H1 (cell line): ENCODE data around the gene KBTBD12. TPM values are rescaled to one million over a fixed set of nuclear protein-coding genes. Genes with fewer than 3 reads are reported as not detected.

ENCODE experiments used
- CTCF ChIA-PET: fragments of 300-600 bp; sonication (Branson Sonifier 250); formaldehyde crosslinking; loops from one replicate; lab custom pipeline; 2021; ENCODE audit not compliant: partially characterized antibody; lab: Charles Lee
- POLR2A ChIA-PET: fragments of 300-600 bp; sonication (Branson Sonifier 250); formaldehyde crosslinking; loops from one replicate; lab custom pipeline; 2021; ENCODE audit warnings: inconsistent platforms; ENCODE audit not compliant: partially characterized antibody; lab: Charles Lee
- DNase-seq, 2 experiments: peaks; one replicate each; pipeline versions ENCODE4 v3.0.0 to v3.0.0-alpha.2; 2010 to 2022; ENCODE audit warnings: low spot score in 2 of 2, low read depth in 1 of 2, mixed read lengths in 1 of 2
- FAIRE-seq: peaks from 2 replicates; lab custom pipeline; 2011; peaks lifted over from hg19 to GRCh38; lab: Jason Lieb, UNC
- H2AFZ ChIP-seq: 2 replicates; pipeline ENCODE4 v1.8.1; 2012; ENCODE audit warnings: low read length, inconsistent platforms
- H2AK5ac ChIP-seq: 2 replicates; pipeline ENCODE4 v1.6.1; 2013; ENCODE audit warnings: low read depth, low read length
- H2BK120ac ChIP-seq: replicated peaks from 2 replicates; pipeline ENCODE3; 2013; ENCODE audit warnings: low read depth, low read length, inconsistent platforms
- H2BK12ac ChIP-seq: 2 replicates; pipeline ENCODE4 v1.6.1; 2013; ENCODE audit warnings: low read depth, low read length
- H2BK15ac ChIP-seq: 2 replicates; pipeline ENCODE4 v1.6.1; 2013; ENCODE audit warnings: low read length
- H2BK20ac ChIP-seq: 2 replicates; pipeline ENCODE4 v1.6.1; 2013; ENCODE audit warnings: low read length
- H2BK5ac ChIP-seq: 2 replicates; pipeline ENCODE4 v1.6.1; 2013; ENCODE audit warnings: low read depth, low read length
- H3K14ac ChIP-seq: 2 replicates; pipeline ENCODE4 v1.6.1; 2013; ENCODE audit warnings: inconsistent platforms; ENCODE audit not compliant: insufficient read length
- H3K18ac ChIP-seq: 2 replicates; pipeline ENCODE4 v1.6.1; 2013; ENCODE audit warnings: low read length; ENCODE audit errors: extremely low read depth
- H3K23ac ChIP-seq: 2 replicates; pipeline ENCODE4 v1.6.1; 2013; ENCODE audit warnings: inconsistent platforms; ENCODE audit not compliant: insufficient read length
- H3K23me2 ChIP-seq: 2 replicates; pipeline ENCODE4 v1.6.1; 2013; ENCODE audit warnings: low read depth, low read length
- H3K27ac ChIP-seq: 2 replicates; pipeline ENCODE4 v1.6.1; 2011; ENCODE audit warnings: low read depth, low read length, inconsistent platforms
- H3K27me3 ChIP-seq, 4 experiments: replicated peaks in 1 of 4; 1 replicate in 1 of 4; 2 replicates in 3 of 4; pipeline versions ENCODE4 v1.6.1 to v1.8.1; 2011 to 2013; ENCODE audit warnings: low read length in 3 of 4, mild to moderate bottlenecking in 3 of 4, inconsistent platforms in 2 of 4, mixed read lengths in 2 of 4, moderate library complexity in 1 of 4; ENCODE audit not compliant: control insufficient read depth in 3 of 4, insufficient read depth in 3 of 4; ENCODE audit errors: extremely low read depth in 1 of 4
- H3K36me3 ChIP-seq, 4 experiments: 2 replicates each; pipeline versions ENCODE4 v1.6.1 to v1.8.1; 2011 to 2013; ENCODE audit warnings: mild to moderate bottlenecking in 4 of 4, low read length in 3 of 4, moderate library complexity in 2 of 4, control low read depth in 1 of 4, inconsistent platforms in 1 of 4; ENCODE audit not compliant: insufficient read depth in 4 of 4, control insufficient read depth in 2 of 4
- H3K4ac ChIP-seq: replicated peaks from 2 replicates; pipeline ENCODE3; 2013; ENCODE audit warnings: low read length, low read depth, mixed read lengths, inconsistent platforms; ENCODE audit not compliant: insufficient read length
- H3K4me1 ChIP-seq, 4 experiments: replicated peaks in 1 of 4; 1 replicate in 1 of 4; 2 replicates in 3 of 4; pipeline versions ENCODE4 v1.6.1 to v1.8.1; 2011 to 2013; ENCODE audit warnings: low read length in 3 of 4, inconsistent platforms in 2 of 4, mixed read lengths in 1 of 4; ENCODE audit not compliant: insufficient read depth in 4 of 4, control insufficient read depth in 3 of 4
- H3K4me2 ChIP-seq, 2 experiments: 2 replicates each; pipeline versions ENCODE4 v1.6.1 to v1.8.1; 2011 to 2013; ENCODE audit warnings: low read depth in 2 of 2, low read length in 2 of 2, control low read depth in 1 of 2, inconsistent platforms in 1 of 2, mild to moderate bottlenecking in 1 of 2; ENCODE audit not compliant: insufficient read depth in 1 of 2
- H3K4me3 ChIP-seq, 4 experiments: fragments of 200-600, 300-600 bp in 1 of 4; sonication (generic), shearing (Covaris generic), sonication (Bioruptor Twin) in 1 of 4; 2 replicates each; pipeline versions ENCODE4 v1.5.1 to v1.8.1; 2011 to 2016; ENCODE audit warnings: low read length in 4 of 4, low read depth in 3 of 4, control low read depth in 2 of 4, inconsistent platforms in 2 of 4, mild to moderate bottlenecking in 2 of 4, mixed read lengths in 1 of 4, moderate library complexity in 1 of 4; ENCODE audit not compliant: insufficient read depth in 2 of 4; ENCODE audit errors: extremely low read depth in 1 of 4
- H3K56ac ChIP-seq: replicated peaks from 2 replicates; pipeline ENCODE3; 2013; ENCODE audit warnings: low read depth, mild to moderate bottlenecking, mixed read lengths, low read length, inconsistent platforms; ENCODE audit not compliant: insufficient read length
- H3K79me1 ChIP-seq: 2 replicates; pipeline ENCODE4 v1.6.1; 2013; ENCODE audit warnings: low read depth, low read length, control low read depth
- H3K79me2 ChIP-seq, 2 experiments: 2 replicates each; pipeline versions ENCODE4 v1.6.1 to v1.8.1; 2012 to 2013; ENCODE audit warnings: low read length in 2 of 2, mild to moderate bottlenecking in 2 of 2, inconsistent platforms in 1 of 2; ENCODE audit not compliant: insufficient read depth in 2 of 2, control insufficient read depth in 1 of 2
- H3K9ac ChIP-seq, 4 experiments: replicated peaks in 1 of 4; 1 replicate in 1 of 4; 2 replicates in 3 of 4; pipeline versions ENCODE4 v1.6.1 to v1.8.1; 2011 to 2013; ENCODE audit warnings: low read depth in 3 of 4, low read length in 3 of 4, control low read depth in 2 of 4, mild to moderate bottlenecking in 2 of 4, moderate library complexity in 2 of 4, inconsistent platforms in 1 of 4; ENCODE audit errors: extremely low read depth in 1 of 4
- H3K9me3 ChIP-seq, 2 experiments: 2 replicates each; pipeline versions ENCODE4 v1.6.1 to v1.8.1; 2012 to 2013; ENCODE audit warnings: mild to moderate bottlenecking in 2 of 2, moderate library complexity in 2 of 2, control low read depth in 1 of 2, inconsistent platforms in 1 of 2, low read depth in 1 of 2, low read length in 1 of 2, mixed read lengths in 1 of 2; ENCODE audit not compliant: insufficient read depth in 2 of 2
- H4K20me1 ChIP-seq, 2 experiments: replicated peaks in 1 of 2; 2 replicates each; pipeline versions ENCODE3 to v1.8.1; 2011 to 2013; ENCODE audit warnings: inconsistent platforms in 2 of 2, low read length in 2 of 2, mild to moderate bottlenecking in 1 of 2; ENCODE audit not compliant: insufficient read depth in 2 of 2, control insufficient read depth in 1 of 2
- H4K5ac ChIP-seq: 2 replicates; pipeline ENCODE4 v1.6.1; 2013; ENCODE audit warnings: low read length, low read depth, mixed read lengths, inconsistent platforms; ENCODE audit not compliant: insufficient read length
- H4K8ac ChIP-seq: 2 replicates; pipeline ENCODE4 v1.8.0; 2013; ENCODE audit warnings: mild to moderate bottlenecking, moderate library complexity, low read length, inconsistent platforms; ENCODE audit not compliant: insufficient read depth; ENCODE audit errors: extremely low read depth
- H4K91ac ChIP-seq: replicated peaks from 2 replicates; pipeline ENCODE3; 2013; ENCODE audit warnings: low read length, mixed read lengths, inconsistent platforms; ENCODE audit not compliant: insufficient read length
- GABPA ChIP-seq: IDR thresholded peaks from 2 replicates; pipeline ENCODE4 v1.6.1; 2011; ENCODE audit warnings: mild to moderate bottlenecking, low read length, moderate library complexity, borderline replicate concordance; ENCODE audit not compliant: insufficient read depth
- WGBS, 2 experiments: shearing (Covaris generic) in 1 of 2; methylation state at CpG; one replicate each; pipeline versions ENCODE4 v1.1.6 to v1.1.7; 2013 to 2015; ENCODE audit warnings: low lambda C conversion rate in 2 of 2, mixed read lengths in 2 of 2, inconsistent platforms in 1 of 2, low coverage in 1 of 2, missing lambda C conversion rate in 1 of 2; ENCODE audit not compliant: insufficient replicate concordance in 2 of 2, insufficient coverage in 1 of 2, insufficient read length in 1 of 2; ENCODE audit errors: extremely low coverage in 1 of 2, missing lambda C conversion rate in 1 of 2; 5-methylcytosine and 5-hydroxymethylcytosine counted together
- polyA plus RNA-seq, 7 experiments: library from polyadenylated mRNA; depleted of rRNA in 3 of 7; stranded (reverse) in 5 of 7; unstranded in 2 of 7; fragments of >200 nt in 5 of 7; fragments of 200-250 nt in 2 of 7; gene quantifications; 1 replicate in 5 of 7; 2 replicates in 1 of 7; 4 replicates in 1 of 7; pipeline versions ENCODE4 v1.2.1 to v1.2.3, GENCODE V29; 2011 to 2013; ENCODE audit warnings: missing spikeins in 2 of 7, mixed read lengths in 2 of 7
- total RNA-seq: library from RNA; stranded (reverse); fragmentation: NEBNext Ultra II Directional; extraction: Animal tissue kit (Norgen Biotek cat#: 25700); gene quantifications from 2 replicates; pipeline ENCODE4 v1.2.1, GENCODE V29; 2021

Gene KBTBD12
- total and polyA plus RNA-seq, 2 of the 8 experiments (the other 6 are each of a cell fraction or from before 2014, with no cell fraction given) = 0.33 to 0.63 TPM

- no peaks in the 10 kb centered on the region for H3K23me2 ChIP-seq
- CTCF ChIA-PET = interaction anchor here (0.7 to 1.5 kb wide), 2 partner anchors 23 to 218 kb away, joined by 3 read pairs; no protein-coding TSS in a partner anchor
- FAIRE-seq = no peak
- no peak for TF ChIP-seq GABPA
These were observed 6.1 kb upstream of the KBTBD12 start for GRCh38 chr3:127908951-127909350.

More at GRCh38 chr3:127908951-127909350, 6.1 kb upstream of the KBTBD12 start:
- no peak overlapping the region for H3K56ac ChIP-seq
- H2AK5ac ChIP-seq = no peak overlapping the region
- no peak overlapping the region for H4K8ac ChIP-seq
- no peak for DNase-seq
- no peak overlapping the region for H4K5ac ChIP-seq
- no peak overlapping the region for H2BK12ac ChIP-seq
- no peak overlapping the region for H3K4me2 ChIP-seq
- H2BK20ac ChIP-seq = no peak overlapping the region
- H2BK5ac ChIP-seq = no peak overlapping the region
- no peak overlapping the region for H2AFZ ChIP-seq
- POLR2A ChIA-PET = interaction anchor here (0.6 kb wide), 2 partner anchors 110 to 280 kb away, joined by 3 read pairs; partner anchors contain the start of gene PODXL2
- H3K27ac ChIP-seq = no peak overlapping the region
- H3K79me2 ChIP-seq = no peaks in the 10 kb centered on the region
- peaks cover 3 to 5% of the 10 kb centered on the region in 2 experiments; a peak in 3 of 4 replicates for H3K9me3 ChIP-seq
- no peaks in the 10 kb centered on the region for H4K20me1 ChIP-seq
- H3K79me1 ChIP-seq = no peaks in the 10 kb centered on the region
- no peaks in the 10 kb centered on the region for H3K36me3 ChIP-seq
- peaks cover 0 to 3% (median 1%) of the 10 kb centered on the region in 4 experiments; a peak in 6 of 7 replicates for H3K27me3 ChIP-seq
- no peak overlapping the region for H3K18ac ChIP-seq
- no peak overlapping the region for H3K9ac ChIP-seq
- H4K91ac ChIP-seq = no peak overlapping the region
- H2BK15ac ChIP-seq = no peak overlapping the region
- H3K4ac ChIP-seq = no peak overlapping the region
- no peaks in the 10 kb centered on the region for H3K4me1 ChIP-seq
- H2BK120ac ChIP-seq = no peak overlapping the region
- WGBS, 2 experiments = 88% methylated on average over 1 of the region's 1 CpG; no CpG with 5 or more reads in 1 of the 2 experiments
- no peak overlapping the region for H3K4me3 ChIP-seq
- H3K23ac ChIP-seq = no peak overlapping the region
- H3K14ac ChIP-seq = no peak overlapping the region
